GM19099 (cell line): ENCODE results near the gene TRAPPC6A.
A peak's percentile ranks its signal among the peaks of the same experiment; 100 is the strongest.

Source experiments
- POLR2A ChIP-seq: IDR thresholded peaks from 3 replicates; pipeline ENCODE4 v1.6.1; 2011; ENCODE audit warnings: low read depth; ENCODE audit not compliant: insufficient read length; ENCODE audit errors: extremely low read depth

TRAPPC6A gene, protein sequence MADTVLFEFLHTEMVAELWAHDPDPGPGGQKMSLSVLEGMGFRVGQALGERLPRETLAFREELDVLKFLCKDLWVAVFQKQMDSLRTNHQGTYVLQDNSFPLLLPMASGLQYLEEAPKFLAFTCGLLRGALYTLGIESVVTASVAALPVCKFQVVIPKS

DNA sequence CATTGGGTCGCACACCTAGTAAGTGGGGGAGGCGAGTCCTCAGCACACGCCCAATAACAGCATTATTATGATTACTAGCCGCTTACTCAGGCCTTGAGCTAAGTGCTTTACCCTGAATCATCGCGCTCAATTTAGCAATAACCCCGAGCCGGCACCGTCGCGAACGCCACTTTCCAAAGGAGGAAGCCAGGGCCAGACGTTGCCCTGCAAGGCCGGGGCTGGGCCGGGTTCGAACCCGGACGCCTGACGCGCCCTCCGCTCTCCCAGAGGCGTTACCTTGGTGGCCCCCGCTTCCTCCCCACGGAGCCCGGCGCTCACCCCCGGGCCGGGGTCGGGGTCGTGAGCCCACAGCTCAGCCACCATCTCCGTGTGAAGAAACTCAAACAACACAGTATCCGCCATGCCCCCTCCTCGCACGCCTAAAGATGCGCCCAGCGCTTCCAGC is at the start of gene TRAPPC6A:
Gene TRAPPC6A, minus strand, starts transcription at position 421 of the 445 bp plus-strand sequence. Its CDS starts 19 bp downstream, at position 402.
- TF ChIP-seq POLR2A, result peak; percentile 77

DNA sequence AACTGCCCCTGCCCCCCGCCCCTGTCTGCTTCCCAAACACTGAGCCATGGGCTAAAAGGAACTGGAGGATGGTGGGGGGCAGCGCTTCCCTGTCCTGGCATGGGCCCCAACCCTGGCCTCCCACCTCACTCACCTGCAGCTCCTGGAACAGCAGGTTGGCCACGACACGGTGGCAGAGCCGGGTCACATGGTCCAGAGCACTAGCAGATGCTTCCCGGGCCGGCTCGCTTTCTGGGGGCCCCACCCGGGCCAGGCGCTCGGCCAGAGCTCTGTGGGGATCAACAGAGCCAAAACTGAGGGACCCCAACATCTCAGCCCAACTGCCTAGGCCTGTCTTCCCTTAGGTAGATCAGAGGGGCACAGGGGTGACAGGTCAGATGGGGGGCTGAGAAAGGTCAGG is 46.6 kb upstream of the TRAPPC6A start:
- TF ChIP-seq POLR2A, result no peak

DNA sequence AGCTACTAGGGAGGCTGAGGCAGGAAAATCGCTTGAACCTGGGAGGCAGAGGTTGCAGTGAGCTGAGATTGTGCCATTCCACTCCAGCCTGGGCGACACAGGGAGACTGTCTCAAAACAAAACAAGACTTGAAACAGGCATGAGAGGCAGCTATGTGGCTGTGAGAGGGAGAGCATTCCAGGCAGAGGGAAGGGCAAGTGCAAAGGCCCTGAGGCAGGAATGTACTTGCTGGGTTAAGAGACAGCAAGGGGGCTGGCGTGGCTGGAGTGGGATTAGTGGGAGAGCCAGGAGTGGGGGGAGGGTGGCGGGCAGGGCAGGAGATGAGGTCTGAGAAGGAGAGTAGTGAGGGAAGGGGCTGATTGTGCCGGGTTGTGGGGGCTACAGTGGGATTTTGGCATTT is 45.8 kb upstream of the TRAPPC6A start:
- TF ChIP-seq POLR2A, result no peak

DNA sequence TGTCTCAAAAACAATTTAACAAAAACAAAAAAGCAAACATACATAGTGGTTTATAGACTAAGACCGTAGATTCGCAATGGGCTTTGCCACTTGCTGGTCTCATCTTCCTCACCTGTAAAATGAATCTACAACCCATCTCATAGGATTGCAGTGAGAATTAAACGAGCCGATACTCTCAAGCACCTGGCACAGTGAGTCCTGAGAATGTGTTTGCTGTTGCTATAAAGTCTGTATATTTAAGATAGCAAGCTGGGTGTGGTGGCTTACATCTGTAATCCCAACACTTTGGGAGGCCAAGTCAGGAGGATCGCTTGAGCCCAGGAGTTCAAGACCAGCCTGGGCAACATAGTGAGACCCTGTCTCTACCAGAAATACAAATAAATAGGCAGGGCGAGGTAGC is 44.7 kb upstream of the TRAPPC6A start:
- no peak for TF ChIP-seq POLR2A

DNA sequence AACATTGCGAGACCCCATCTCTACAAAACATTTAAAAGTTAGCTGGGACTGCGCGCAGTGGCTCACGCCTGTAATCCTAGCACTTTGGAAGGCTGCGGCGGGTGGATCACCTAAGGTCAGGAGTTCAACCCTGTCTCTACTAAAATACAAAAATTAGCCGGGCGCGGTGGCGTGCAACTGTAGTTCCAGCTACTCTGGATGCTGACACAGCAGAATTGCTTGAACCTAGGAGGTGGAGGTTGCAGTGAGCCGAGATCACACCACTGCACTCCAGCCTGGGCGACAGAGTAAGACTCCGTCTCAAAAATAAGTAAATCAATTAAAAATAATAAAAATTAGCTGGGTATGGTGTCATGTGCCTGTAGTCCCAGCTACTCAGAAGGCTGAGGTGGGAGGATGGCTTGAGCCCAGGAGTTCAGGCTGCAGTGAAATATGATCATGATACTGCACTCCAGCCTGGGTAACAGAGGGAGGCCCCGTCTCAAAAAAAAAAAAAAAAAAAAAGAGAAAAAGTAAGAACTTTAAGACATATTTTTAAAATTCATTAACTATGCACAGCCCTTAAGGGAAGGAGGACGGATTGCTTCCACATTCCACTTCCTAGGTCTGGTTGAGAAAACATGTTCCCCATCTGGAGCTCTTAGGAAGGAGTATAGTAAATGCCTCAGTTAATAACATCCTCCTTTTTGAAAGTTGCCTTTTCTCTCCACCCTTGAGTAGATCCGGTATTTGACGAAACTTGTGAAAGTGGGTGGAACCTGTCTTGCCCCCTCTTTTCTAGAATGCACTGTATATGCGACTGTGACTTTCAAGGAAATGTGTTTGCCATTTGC is 41.1 kb upstream of the TRAPPC6A start:
- no peak for TF ChIP-seq POLR2A

DNA sequence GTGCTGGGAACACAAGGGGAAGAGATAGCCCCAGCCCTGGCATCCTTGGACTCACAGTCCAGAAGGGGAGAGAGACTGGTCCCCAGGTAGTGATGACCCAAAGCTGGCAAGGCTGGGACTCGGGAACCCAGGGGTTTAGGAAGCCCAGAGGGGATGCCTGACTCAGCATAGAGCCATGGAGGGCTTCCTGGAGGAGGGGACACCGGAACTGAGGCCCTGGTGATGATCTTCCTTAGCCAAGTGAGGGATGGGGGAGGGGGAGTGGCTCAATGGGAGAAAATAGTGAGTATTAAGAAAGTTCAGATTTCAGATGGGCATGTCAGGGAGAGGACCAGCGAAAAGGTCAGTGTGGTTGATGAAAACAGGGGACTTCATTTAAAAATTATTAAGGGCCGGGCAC is 40.4 kb upstream of the TRAPPC6A start:
- TF ChIP-seq POLR2A, result no peak

DNA sequence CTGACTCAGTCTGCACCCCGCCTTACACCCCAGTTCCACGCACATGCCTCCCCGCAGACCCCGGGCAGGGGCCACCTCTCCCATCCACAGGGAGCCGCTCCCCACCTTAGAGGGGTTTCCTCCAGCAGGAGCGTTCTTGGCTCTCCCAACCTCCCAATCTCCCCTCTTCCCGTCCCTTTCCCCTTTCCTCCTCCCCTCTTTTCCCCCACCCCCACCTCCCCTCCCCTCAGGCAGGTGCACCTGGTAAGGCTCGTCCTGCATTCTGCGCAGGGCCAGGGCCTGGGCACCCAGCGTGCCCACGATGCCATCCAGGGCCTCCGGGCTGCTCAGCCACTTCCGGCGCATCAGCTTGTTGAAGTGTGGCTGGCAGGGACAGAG is 39.9 kb upstream of the TRAPPC6A start:
- no peak for TF ChIP-seq POLR2A

DNA sequence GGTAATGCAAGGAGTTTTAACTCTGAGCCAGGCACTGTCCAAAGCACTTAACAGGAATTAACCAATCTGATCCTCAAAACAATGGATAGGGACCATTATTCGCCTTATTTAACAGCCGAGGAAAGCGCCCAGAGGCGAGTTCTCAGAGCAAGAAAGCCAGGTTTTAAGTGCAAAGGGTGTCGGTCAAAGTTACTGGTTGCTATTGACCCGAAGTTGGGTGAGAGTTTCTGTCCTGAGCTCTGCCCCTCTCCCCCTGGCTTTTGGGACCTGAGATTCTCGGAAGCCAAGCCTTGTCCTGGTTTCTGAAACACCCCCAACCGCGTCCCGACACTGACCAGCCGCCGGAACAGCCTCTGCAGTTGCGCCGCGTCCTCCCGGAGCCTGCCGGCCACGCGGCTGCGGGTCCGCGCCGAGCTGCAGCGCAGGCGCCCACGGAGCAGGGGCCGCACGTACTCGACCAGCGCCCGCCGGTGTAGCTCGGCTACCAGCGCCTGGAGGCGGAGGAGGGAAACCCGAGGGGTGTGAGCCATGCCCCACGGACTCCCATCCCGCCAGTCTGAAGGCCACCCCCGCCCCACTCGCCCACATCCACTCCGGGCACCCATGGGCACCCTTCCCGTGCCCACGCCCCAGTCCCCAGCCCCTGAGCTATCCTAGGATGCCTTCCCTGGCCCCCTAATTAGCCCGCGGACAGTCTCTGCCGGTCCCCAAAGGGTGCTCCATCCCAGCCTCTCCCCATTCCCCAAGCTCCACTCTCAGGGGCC is 39.3 kb upstream of the TRAPPC6A start:
- no peak for TF ChIP-seq POLR2A

DNA sequence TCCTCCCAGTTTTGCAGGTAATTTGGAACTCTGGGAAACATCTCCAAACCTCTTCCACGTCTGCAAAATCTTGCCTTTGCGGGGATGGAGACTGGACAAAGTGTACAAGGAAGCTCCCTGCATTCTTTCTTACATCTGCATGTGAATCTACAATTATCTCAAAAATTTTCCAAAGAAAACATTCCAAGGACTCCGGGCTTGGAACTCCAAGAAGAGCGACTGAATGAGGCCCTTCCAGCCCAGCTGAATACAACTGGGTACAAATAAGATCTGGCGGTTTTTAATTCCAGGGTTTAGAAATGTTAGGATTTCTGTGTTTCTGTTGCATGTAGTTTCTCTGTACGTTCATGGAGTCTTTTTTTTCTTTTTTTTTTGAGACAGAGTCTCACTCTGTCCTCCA is 38.6 kb upstream of the TRAPPC6A start:
- TF ChIP-seq POLR2A, result no peak

DNA sequence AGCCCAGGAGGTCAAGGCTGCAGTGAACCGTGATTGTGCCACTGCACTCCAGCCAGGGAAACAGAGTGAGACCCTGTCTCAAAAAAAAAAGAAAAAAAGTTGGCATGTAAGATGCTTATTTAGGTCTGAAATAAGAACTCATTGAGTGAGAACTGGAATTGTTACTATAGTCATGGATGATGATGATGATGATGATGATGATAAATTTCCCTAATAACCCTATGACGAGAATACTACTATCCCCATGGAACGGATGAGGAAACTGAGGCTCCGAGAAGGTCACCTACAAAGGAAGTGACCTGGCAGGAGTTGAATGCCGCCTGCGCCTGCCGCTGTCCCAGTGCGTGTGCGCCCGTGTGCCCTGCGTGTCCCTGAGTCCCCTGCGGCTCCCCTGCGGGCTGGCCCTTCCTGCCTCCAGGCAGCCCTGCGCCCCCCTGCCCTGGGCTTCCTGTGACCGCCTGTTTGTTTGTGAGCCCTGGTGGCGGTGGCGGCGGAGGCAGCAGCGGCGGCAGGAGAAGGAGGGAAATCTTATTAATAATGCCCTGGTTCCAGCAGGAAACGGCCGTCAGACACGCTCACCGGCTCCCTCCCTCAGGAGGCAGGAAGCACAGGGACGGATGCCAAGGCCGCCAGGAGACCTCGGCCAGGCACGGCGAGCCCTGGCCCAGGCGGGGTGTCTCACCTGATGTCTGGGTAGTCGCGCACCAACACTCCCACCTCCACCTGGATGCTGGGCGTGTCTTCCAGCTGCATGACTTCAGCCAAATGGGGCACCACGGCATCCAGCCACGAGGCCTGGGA is 37.6 kb upstream of the TRAPPC6A start:
- no peak for TF ChIP-seq POLR2A

DNA sequence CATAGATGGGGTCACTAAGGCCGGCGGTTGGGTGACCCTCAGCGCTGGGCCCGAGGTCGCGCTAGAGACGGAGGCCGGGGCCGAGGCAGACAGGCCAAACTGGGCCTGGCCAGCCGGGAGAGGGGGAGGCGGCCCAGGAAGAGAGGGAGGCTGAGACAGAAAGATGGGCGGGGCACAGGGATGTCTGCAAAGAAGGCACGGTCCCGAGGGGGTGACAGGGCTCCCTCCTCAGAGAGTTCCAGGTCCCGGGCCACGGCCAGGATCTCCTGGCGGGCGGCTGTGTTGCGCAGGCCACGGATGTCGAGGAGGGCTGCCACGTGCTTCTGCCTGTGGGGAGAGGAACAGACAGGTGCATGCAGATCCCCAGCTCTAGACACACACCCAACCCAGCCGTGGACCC is 35.0 kb upstream of the TRAPPC6A start:
- no peak for TF ChIP-seq POLR2A

DNA sequence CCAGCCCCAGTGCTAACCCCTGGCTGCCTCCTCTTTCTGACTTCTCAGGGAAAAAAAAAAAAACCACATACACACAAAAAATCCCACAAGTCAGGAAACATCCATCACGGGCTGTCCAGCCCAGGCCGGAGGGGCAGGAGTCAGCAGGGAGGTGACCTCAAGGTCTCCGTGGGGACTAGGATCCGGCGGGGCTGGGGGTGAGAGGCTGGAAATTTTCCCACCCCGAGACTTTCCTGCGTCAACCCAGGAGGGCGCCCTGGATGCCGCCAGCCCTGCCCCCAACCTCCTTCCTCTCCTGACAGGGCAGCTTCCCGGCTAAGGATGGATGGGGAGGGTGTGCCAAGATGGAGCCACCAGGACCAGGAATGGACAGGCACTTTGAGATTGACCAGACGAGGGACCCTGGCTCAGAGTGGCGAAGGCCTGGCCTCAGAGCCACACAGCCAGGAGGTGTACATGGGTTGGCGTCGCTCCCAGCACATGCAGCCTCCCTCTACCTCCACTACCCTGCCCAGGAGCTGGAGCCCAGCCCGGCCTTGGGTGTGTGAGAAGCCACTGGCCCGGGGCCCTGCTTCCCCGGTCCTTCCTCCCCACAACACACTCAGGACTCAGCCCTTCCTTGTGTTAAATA is 33.8 kb upstream of the TRAPPC6A start:
- TF ChIP-seq POLR2A, result no peak

DNA sequence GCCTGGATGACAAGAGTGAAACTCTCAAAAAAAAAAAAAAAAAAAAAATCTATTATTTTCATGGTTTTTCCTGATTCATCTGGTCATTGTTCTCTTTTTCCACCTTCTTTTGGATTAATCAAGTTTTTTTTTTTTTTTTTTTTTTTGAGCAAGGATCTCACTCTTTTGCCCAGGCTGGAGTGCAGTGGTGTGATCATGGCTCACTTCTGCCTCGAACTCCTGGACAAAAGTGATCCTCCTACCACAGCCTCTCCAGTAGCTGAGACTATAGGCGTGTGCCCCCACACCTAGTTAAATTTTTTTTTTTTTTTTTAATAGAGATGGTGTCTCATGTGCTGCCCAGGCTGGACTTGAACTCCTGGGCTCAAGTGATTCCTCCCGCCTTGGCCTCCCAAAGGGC is 28.3 kb upstream of the TRAPPC6A start:
- no peak for TF ChIP-seq POLR2A

DNA sequence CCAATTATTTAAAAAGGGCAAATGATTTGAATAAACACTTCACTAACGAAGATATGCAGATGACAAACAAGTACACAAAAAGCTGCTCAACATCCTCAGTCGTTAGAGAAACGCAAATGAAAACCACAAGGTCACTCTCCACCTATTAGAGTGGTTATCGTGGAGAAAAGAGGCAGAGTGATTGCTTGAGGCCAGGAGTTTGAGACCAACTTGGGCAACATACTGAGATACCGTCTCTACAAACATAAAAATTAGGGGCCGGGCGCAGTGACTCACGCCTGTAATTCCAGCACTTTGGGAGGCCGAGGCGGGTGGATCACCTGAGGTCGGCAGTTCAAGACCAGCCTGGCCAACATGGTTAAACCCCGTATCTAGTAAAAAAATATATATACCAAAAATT is 27.8 kb upstream of the TRAPPC6A start:
- TF ChIP-seq POLR2A, result no peak
